Sciatic nerve (tissue), 2 donors: Measurements from ENCODE around the gene GPR137B. TPM values are rescaled to one million over a fixed set of nuclear protein-coding genes. Genes with fewer than 3 reads are reported as not detected.

ENCODE experiments used
- ATAC-seq: fragments of 200-7000 bp; cut with Tn5 transposase; one replicate; pipeline ENCODE4 v1.9.1; 2020; ENCODE audit warnings: mild to moderate bottlenecking, moderate library complexity
- DNase-seq: peaks from one replicate; pipeline ENCODE4 v3.0.0-alpha.2; 2020; ENCODE audit warnings: low spot score
- intact Hi-C: fragments of 100-400 bp; cut with DNase I; formaldehyde crosslinking; loops from one replicate; pipeline ENCODE4 v1.14.2; 2022
- total RNA-seq: library from RNA; stranded (reverse); fragmentation: NEBNext Ultra II Directional; extraction: Animal tissue kit (Norgen Biotek cat#: 25700); gene quantifications from one replicate; pipeline ENCODE4 v1.2.1, GENCODE V29; 2021
- donor health status: DM: no; HTN: no; CAD: no.
- donor health status: DM: no; HTN: no; CAD: no.

The GPR137B gene
- total RNA-seq, 1 donor from 2014 or later = 91.6 TPM

DNA sequence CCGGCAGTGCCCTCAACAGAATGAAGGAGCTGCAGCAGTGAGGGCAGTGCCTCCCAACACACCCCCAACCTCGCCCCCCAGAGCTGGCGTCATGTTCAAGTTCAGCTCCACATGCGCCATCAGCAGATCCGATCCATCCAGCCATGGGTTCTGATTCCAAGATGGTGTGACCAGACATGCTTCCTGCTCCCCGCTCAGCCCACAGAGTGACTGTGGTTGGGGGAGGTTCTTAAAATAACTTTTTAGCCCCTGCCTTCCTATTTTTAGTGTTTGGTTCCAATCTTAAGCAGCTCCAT is 30.1 kb upstream of the GPR137B start:
- DNase-seq (no peak), ATAC-seq (no peak)
- intact Hi-C loops = no loop called here

DNA sequence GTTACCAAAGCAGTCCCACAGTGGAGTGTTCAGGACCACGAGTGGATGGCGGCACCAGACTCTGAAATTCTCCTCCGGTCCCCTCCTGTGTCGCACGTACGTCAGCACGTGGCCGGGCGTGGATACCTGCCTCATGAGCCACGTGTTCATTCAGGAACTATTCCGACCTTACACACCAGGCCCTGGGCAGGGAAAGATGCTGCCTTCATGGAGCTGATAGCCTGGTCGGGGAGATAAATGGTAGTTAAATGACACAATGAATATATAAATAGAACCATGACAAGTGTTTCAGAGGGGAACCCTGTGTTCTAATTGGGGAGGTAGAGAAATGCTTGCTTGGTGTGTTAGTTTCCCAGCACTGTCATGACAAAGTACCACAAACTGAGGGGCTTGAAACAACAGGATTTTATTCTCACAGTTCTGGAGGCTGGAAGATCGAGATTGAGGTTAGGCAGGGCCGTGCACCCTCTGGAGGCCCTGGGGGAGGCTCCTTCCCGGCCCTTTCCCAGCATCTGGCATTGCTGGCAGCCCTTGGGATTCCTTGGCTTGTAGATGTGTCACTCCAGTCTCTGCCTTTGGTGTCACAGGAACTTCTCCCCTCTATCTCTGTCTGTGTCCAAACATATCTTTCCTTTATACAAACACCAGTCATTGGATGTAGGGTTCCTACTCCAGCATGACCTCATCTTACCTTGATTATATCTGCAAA is 28.9 kb upstream of the GPR137B start:
- no peak for ATAC-seq

DNA sequence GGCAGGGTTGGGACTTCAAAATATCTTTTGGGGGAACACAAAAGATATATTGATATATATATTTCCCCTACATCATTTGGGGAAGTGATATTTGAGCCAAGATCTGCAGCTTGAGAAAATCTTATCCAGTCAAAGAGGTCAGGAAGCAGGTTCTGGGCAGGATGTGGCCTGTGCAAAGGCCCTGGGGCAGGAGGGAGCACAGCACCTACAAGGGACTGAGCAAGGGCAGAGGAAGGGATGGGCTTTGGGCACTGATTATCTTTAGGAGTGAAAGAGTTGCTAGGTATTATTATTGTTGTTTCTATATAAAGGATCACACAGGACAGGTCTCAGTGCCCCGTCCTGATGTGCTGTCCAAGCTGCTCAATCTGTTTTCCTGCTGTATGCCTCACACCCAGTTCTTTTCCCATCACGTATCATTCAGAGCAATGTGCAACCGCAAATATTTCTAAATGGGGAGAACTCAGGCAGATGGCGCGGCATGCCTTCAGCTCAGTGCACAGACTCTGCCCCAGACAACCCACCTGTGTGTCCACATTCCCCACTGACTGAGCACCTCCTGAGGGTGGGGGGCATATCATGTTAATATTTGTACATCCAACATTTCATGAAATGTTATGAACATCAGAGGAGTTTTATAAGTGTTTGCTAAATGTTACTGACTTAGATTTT is 28.1 kb upstream of the GPR137B start:
- ATAC-seq (no peak), DNase-seq (no peak)
- intact Hi-C loops = no loop called here

More for the DNA sequence above, 28.9 kb upstream of the GPR137B start:
- intact Hi-C loops = no loop called here
- DNase-seq = no peak

DNA sequence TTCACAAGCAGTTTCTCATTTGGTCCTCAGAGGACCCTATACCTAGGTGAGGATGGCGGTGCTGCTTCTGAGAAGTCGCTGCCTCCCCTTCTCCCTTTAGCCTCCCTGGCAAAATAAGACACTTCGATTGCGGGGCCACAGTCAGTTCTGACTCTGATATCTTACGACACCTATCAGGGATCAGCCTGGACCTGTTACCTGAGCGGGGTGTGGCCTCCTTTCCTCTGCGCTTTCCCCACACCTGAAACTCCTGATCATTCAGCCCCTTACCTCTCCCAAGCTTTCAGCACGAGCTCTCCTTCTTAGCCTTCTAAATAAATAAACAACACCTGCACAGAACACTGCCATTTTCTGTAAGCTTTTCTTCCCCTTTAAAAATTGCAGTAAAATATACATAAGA is 24.6 kb upstream of the GPR137B start:
- intact Hi-C loops = no loop called here
- no peak for DNase-seq

DNA sequence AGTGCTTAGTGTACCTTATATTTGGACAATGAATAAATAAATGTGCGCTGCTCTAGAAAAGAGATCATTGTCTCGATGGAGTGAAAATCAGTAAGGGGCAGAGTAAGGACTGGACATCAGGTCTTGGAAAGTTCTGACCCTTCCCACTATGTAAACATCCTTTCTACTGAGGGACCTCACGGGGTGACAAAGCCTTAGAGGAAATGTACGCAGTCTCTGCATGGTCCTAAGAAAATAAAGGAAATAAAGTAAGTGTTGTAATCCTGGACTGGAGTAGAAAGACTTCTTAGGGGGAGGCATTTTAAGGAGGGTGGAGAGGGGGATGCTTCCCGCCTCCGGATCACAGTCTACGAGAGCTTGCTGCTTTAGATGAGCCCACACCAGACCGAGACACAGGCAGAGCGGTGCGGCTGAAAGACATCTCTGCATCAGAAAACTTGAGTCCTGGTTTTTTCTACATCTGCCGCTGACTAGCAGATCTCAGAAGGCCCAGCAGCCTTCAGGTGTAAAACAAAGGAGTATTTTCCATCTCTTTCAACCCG is 22.3 kb upstream of the GPR137B start:
- DNase-seq (no peak), ATAC-seq (peak; percentile 65)
- intact Hi-C loops = no loop called here

More for the DNA sequence above, 24.6 kb upstream of the GPR137B start:
- no peak for ATAC-seq

DNA sequence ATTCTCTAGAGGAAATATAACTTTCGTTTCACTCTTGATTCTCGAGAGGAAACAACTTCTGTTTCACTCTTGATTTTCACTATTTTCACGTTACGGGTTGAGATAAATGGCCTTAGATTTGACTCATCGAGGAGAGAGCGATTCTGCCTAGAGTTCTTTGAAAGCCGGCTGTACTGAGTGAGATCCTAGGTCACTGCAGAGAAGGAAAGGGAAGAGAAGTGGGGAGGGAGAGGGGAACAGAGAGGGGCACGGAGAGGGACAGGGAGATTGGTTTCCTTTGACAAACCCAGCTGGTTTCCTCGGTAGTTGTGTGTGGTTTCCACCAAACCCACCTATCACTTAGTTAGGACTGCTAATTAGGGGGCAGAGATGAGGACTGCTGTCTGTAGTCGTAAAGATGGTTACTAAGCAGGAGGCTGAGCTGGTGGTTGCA is 21.6 kb upstream of the GPR137B start:
- intact Hi-C loops = no loop called here
- ATAC-seq (no peak), DNase-seq (no peak)

DNA sequence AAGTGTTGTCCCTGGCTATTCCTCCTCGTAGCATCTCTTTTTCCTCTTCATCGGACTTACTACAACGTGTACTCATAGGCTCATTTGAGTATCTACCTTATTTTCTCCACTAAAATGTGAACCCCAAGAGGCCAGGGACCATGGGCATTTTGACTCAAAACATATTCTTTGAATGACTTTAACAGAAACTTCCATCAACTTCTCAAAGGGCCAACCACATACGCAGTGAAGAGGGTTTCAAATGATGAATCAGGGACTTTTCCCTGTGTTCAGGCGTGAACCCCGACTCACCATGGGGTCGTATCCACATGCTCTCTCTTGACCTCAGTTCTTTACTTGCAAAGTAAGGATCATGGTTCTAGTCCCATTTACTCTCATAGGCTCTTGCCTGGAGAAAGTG is 20.2 kb upstream of the GPR137B start:
- intact Hi-C loops = no loop called here
- no peak for DNase-seq
- no peak for ATAC-seq

DNA sequence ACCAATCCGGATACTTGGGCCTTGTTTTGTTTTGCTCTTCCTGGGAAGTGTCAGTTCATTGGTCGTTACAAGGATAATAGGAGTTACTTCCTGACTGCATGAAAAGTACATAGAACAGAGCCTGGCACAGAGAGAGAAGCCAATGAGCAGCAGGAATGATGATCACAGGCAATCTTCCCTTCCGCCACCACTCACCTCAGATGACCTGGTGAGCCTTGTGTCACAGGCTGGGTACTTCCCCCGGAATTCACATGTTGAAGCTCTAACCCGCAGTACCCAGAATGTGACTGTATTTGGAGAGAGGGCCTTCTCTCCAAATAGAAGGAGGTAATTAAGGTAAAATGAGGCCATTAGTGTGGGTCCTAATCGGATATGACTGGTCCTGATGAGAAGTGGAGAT is 18.8 kb upstream of the GPR137B start:
- DNase-seq (no peak), ATAC-seq (no peak)
- intact Hi-C loops = no loop called here

DNA sequence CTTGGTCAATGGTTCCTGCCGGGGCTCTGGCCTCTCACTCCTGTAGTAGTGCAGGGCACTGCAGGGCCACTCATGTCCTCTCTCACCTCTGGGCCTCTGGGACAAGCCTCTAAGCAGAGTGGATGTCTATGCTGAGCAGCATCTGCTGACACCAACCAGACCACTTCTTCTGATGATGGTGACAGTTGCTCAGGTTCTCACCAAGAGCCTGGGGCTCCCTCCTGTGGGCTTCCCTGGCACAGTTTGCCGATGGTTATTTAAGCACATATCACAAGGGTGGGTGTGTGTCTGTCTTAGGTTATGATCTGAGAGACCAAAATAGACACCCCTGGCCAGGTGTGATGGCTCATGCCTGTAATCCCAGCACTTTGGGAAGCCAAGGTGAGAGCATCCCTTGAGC is 17.4 kb upstream of the GPR137B start:
- intact Hi-C loops = no loop called here
- no peak for ATAC-seq
- no peak for DNase-seq

DNA sequence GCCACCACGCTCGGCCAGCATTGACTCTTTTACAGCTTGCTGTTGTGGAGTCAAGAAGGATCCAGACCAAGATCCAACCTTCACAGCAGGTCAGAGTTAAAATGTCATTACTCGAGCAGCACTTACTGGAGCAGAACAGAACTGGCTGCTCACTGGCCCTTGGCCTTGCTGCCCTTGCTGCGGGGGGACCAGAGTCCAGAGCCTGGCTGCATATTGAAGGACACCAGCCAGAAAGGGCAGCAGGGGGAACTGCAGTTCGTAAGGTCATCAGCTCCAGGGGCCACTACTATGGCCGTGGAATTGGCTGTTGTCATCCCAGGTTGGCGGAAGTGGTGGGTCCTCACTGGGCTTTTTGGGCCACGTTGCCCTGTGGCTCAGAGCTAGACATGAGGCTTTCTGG is 15.3 kb upstream of the GPR137B start:
- DNase-seq = no peak
- intact Hi-C loops = no loop called here
- ATAC-seq = no peak

DNA sequence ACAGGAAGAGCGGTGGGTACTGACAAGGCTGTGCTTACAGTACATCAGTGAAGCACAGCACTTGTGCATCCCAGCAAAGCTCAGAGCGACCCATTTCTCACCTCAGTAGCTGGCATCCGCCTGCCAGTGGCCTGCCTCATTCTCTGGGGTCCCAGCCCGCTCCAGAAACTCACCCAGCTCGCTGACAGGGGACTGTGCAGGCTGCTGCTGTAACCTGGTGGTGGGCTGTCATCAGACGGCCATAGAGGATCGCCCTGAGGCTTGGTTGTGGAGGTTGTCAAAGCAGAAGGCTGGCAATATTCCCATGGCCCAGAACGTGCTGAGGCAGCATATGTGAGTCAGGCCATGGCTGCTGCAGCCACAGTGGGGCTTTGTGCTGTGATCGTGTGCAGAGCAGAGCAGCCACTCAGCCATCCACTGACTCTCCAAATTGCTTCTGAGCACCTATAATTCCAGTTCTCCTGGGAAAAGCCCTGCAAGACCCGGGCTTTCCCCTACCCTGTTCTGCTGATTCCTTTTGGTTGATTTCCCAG is 13.6 kb upstream of the GPR137B start:
- DNase-seq (no peak), ATAC-seq (peak; percentile 79)
- intact Hi-C loops = no loop called here

DNA sequence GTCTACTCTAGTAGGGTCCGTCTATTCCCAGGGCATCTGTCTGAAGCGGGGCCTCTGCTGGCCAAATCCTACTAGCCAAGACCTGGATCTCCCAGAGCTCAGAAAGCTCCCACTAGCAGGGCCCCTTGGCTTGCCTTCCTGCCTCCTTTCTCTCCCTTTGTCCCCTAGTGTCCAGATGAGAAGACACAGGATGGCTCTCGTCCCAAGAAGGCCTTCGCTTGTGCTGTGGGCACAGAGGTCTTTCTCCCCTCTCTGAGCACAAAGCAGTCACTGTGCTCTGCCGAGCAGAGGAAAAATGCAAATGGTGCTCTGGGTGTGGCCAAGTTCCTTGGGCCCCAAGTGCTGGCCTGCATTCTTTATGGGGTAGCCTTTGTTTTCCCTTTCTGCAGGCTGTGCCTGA is 13.0 kb upstream of the GPR137B start:
- intact Hi-C loops = no loop called here
- ATAC-seq (peak; percentile 69), DNase-seq (no peak)

DNA sequence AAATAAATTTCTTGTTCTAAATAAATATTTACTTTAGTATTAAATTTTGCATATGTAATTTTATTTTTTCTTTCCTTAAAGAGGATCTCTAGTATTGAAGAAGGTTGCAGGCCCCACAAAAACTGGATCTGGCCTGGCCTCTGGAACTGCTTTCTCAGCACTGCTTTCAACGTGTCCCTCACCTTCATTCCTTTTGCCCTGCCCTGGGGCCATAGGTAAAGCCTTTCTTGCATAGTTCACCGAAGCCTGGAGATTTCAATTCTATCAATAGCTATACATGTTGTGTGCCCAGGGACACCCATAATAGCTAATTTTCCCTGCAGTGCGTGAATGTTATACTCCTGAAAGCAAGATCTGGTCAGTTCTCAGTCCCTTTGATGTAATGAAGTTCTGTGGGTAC is 12.0 kb upstream of the GPR137B start:
- intact Hi-C loops = no loop called here
- DNase-seq = no peak
- ATAC-seq = no peak

DNA sequence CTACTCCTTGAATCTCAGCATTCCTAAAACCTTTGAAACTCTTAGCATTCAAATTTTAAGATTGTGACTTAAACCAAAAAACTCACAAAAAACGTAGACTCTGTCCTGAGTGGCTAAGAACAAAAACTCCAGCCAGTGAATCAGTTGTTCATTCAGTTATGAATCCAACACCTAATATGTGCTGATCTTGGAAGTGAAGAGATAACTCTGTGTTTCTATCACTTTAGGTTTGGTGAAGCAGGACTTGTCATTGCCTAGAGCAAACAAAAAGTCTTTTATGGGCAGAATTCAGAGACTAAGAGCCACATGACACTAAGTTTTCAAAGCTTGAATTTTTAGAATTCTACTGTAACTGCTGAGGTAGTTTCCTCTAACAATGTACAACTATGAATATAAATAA is 10.4 kb upstream of the GPR137B start:
- intact Hi-C loops = no loop called here
- ATAC-seq (no peak), DNase-seq (no peak)

DNA sequence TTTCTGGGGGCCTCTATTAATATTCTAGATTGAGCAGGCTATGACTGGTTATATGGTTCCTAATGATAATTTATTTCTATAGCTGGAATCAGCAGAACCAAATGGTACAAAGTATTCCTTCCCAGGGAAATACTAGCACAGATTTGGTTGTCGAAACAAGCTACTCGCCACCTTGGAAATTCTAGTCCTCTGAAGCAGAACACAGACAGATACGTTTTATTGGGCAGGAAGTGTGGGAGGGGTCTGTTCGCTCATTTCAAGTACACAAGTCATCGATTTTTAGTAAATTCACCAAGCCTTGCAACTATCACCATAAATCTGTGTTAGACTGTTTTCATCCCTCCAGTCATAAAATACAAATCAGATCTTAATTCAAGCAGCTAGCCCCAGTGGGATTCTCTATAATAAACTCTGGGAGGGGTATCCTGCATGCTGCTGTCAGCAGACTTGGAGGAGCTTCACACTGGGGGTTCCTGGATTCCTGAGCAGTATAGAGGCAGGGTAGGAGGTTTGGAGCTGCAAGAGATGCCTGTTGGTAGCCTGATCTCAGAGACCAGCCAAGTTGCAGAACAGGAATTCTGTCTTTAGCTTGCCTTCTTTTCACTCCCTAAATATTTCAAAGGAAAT is 9.8 kb upstream of the GPR137B start:
- intact Hi-C loops = no loop called here
- DNase-seq (no peak), ATAC-seq (no peak)

DNA sequence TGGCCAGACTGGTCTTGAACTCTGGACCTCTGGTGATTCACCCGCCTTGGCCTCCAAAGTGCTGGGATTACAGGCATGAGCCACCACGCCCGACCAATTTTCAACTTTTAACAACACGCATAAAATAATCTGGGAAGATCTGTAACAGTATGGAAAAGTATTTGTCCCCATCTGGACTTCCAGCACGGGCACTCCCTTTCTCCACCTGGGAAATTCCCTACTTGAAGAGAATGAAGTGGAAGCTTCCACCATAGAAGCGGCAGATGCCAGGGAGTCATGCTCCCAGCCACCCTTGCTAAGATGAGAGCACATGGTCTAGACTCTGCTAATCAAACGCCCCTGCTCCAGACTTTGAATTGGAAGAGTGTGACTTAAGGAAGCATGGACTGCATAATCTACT is 9.0 kb upstream of the GPR137B start:
- intact Hi-C loops = no loop called here
- no peak for DNase-seq
- no peak for ATAC-seq

DNA sequence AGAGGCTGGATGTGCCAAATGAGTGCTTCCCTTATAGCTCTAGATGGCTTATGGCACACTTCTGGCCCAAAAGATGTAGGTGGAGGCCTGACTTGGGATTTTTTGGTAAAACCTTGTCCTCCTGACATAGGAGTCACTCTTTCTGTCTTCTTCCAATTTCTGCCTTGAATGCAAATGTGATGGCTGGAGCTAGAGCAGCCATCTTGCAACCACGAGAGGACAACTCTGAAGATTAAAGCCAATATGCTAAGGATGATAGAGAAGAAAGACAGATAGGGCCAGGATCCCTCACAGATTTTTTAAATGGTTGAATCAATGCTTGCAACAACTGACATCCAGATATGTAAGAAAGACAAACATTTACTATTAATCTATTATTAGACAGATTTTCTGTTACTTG is 8.5 kb upstream of the GPR137B start:
- DNase-seq = no peak
- intact Hi-C loops = no loop called here
- ATAC-seq = no peak

DNA sequence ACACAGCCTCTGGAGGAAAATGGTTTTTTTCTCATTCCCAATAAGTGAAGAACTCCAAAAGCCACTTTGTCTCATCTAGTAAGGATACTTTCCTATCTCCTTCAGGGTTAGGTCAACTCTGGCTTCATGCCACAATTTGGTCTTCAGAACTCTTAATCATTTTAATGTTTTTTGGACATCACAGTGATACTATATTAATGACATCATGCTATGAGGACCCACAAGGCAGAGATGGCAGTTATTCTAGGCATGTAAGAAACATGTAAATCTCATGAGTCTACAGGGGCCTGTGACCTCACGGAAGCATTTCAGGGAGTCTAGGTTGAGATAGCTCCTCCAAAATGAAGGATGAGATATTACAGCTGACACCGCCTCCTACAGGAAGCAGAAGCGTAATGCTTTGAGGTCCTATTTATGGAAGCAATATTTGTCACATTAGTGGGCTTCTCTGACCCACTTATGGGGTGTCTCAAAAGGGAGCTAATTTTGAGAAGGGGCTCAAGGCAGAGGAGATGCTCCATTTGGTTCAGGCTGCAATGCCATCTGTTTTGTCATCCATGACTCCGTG is 5.0 kb upstream of the GPR137B start:
- intact Hi-C loops = no loop called here
- ATAC-seq (no peak), DNase-seq (no peak)

DNA sequence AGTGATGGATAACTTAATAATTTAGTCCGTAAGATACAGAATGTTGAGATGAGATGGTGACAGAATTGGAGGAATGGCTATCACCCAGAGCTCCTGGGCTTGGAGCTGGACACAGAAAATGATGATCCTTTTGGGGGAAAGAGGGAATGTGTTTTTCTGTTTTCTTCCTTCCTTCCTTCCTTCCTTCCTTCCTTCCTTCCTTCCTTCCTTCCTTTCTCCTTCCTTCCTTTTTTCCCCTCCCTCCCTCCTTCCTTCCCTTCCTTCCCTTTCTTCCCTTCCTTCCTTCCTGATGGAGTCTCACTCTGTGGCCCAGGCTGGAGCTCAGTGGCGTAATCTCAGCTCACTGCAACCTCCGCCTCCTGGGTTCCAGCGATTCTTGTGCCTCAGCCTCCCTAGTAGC is 2.8 kb upstream of the GPR137B start:
- DNase-seq = no peak
- intact Hi-C loops = no loop called here
- no peak for ATAC-seq
